GM21423 (cell line): Measurements from ENCODE around the gene PARP6.

ENCODE experiments used
- ATAC-seq: cut with Tn5 transposase; IDR thresholded peaks from one replicate; pipeline ENCODE4 v1.9.1; 2021; ENCODE audit warnings: mild to moderate bottlenecking, moderate library complexity; ENCODE audit not compliant: unreplicated experiment

PARP6 gene

GRCh38 chr15:72201391-72201921 lies 70.9 kb downstream of the PARP6 start:
- ATAC-seq: no peak

- no peak for ATAC-seq
Observed at GRCh38 chr15:72200395-72201237, 71.7 kb downstream of the PARP6 start.

- no peak for ATAC-seq
Observed at GRCh38 chr15:72199721-72200212, 72.6 kb downstream of the PARP6 start.

- ATAC-seq: no peak
Observed at GRCh38 chr15:72199205-72199515, 73.2 kb downstream of the PARP6 start.

- no peak for ATAC-seq
Observed at GRCh38 chr15:72198356-72199204, 73.8 kb downstream of the PARP6 start.

GRCh38 chr15:72197460-72198355 lies 74.6 kb downstream of the PARP6 start, which contains the start of gene GRAMD2A:
TSS of gene GRAMD2A (minus strand) at chr15:72197787.
- ATAC-seq: no peak

- no peak for ATAC-seq
Observed at GRCh38 chr15:72197041-72197459, 75.3 kb downstream of the PARP6 start.

- no peak for ATAC-seq
Observed at GRCh38 chr15:72196409-72197040, 75.8 kb downstream of the PARP6 start.

GRCh38 chr15:72195101-72195511 lies 77.2 kb downstream of the PARP6 start:
- no peak for ATAC-seq

- ATAC-seq: no peak
Observed at GRCh38 chr15:72193836-72194396, 78.4 kb downstream of the PARP6 start.

GRCh38 chr15:72192416-72192815 lies 79.9 kb downstream of the PARP6 start:
- ATAC-seq: no peak
